ENCODE data around the gene TLL2. TPM values are rescaled to one million over a fixed set of nuclear protein-coding genes. Genes with fewer than 3 reads are reported as not detected.

Gene TLL2
- total RNA-seq, 2 experiments from 2014 or later: 0.09 to 0.18 TPM

GRCh38 chr10:96491303-96491702, 22.4 kb downstream of the TLL2 start:
- no peak overlapping the region for H3K4me3 Mint-ChIP-seq
- ATAC-seq (no peak), DNase-seq (no peak)
- TF ChIP-seq CTCF (IDR thresholded peaks at IDR 0.05): no peak
- no peak overlapping the region for H3K27ac Mint-ChIP-seq
- H3K36me3 Mint-ChIP-seq (ENCODE audit: low read depth): no peaks in the 10 kb centered on the region
- H3K4me1 Mint-ChIP-seq (ENCODE audit: low read depth): no peaks in the 10 kb centered on the region
- intact Hi-C loops (cut with micrococcal nuclease): no loop called here
- no peaks in the 10 kb centered on the region for H3K9me3 Mint-ChIP-seq
- CTCF ChIA-PET: interaction anchor here (1.0 to 2.6 kb wide), 9 partner anchors 10 to 119 kb away, joined by 3 to 12 read pairs (median 8); partner anchors contain the start of gene TLL2
- POLR2A ChIA-PET: interaction anchor here (1.3 kb wide), 1 partner anchor 12 kb away, joined by 6 read pairs; no protein-coding TSS in a partner anchor
- H3K27me3 Mint-ChIP-seq: peaks cover 6% of the 10 kb centered on the region

- Mint-ChIP-seq H3K27ac (no peak overlapping the region), H3K27me3 (peaks cover 4% of the 10 kb centered on the region), H3K9me3 (no peaks in the 10 kb centered on the region), H3K4me3 (no peak overlapping the region), H3K4me1 (ENCODE audit: low read depth) (no peaks in the 10 kb centered on the region), H3K36me3 (ENCODE audit: low read depth) (no peaks in the 10 kb centered on the region)
- DNase-seq: no peak
- intact Hi-C loops (cut with micrococcal nuclease): no loop called here
- no peak for TF ChIP-seq CTCF (IDR thresholded peaks at IDR 0.05)
- no peak for ATAC-seq
- ChIA-PET POLR2A (no interaction called here), CTCF (no interaction called here)
Measured at GRCh38 chr10:96488161-96488935, 25.4 kb downstream of the TLL2 start.

GRCh38 chr10:96482815-96483588, 30.7 kb downstream of the TLL2 start:
- ChIA-PET CTCF (no interaction called here), POLR2A (no interaction called here)
- no peak for ATAC-seq
- Mint-ChIP-seq H3K4me3 (no peak overlapping the region), H3K4me1 (ENCODE audit: low read depth) (no peaks in the 10 kb centered on the region), H3K27ac (no peak overlapping the region), H3K27me3 (peaks cover 16% of the 10 kb centered on the region), H3K36me3 (ENCODE audit: low read depth) (no peaks in the 10 kb centered on the region), H3K9me3 (no peaks in the 10 kb centered on the region)
- TF ChIP-seq CTCF (IDR thresholded peaks at IDR 0.05): no peak
- DNase-seq: no peak
- intact Hi-C loops (cut with micrococcal nuclease): no loop called here

GRCh38 chr10:96478355-96478754, 35.4 kb downstream of the TLL2 start:
- no peak for TF ChIP-seq CTCF (IDR thresholded peaks at IDR 0.05)
- H3K27me3 Mint-ChIP-seq: peaks cover 20% of the 10 kb centered on the region
- no peak overlapping the region for H3K4me3 Mint-ChIP-seq
- ChIA-PET CTCF (interaction anchor here (0.9 to 2.3 kb wide), 2 partner anchors 8 to 12 kb away, joined by 3 to 8 read pairs; no protein-coding TSS in a partner anchor), POLR2A (no interaction called here)
- ATAC-seq (no peak), DNase-seq (no peak)
- intact Hi-C loops (cut with micrococcal nuclease): no loop called here
- no peaks in the 10 kb centered on the region for H3K4me1 Mint-ChIP-seq (ENCODE audit: low read depth)
- no peaks in the 10 kb centered on the region for H3K9me3 Mint-ChIP-seq
- no peak overlapping the region for H3K27ac Mint-ChIP-seq
- H3K36me3 Mint-ChIP-seq (ENCODE audit: low read depth): no peaks in the 10 kb centered on the region

GRCh38 chr10:96473866-96474265, 39.9 kb downstream of the TLL2 start:
- H3K9me3 Mint-ChIP-seq: no peaks in the 10 kb centered on the region
- CTCF ChIA-PET: no interaction called here
- intact Hi-C loops (cut with micrococcal nuclease): no loop called here

More at GRCh38 chr10:96473866-96474265, 39.9 kb downstream of the TLL2 start:
- Mint-ChIP-seq H3K36me3 (ENCODE audit: low read depth) (no peaks in the 10 kb centered on the region), H3K27me3 (peaks cover 7% of the 10 kb centered on the region), H3K27ac (no peak overlapping the region), H3K4me3 (no peak overlapping the region), H3K4me1 (ENCODE audit: low read depth) (no peaks in the 10 kb centered on the region)
- no peak for DNase-seq
- TF ChIP-seq CTCF (IDR thresholded peaks at IDR 0.05): no peak
- POLR2A ChIA-PET: interaction anchor here (0.9 kb wide), 1 partner anchor 89 kb away, joined by 3 read pairs; no protein-coding TSS in a partner anchor
- no peak for ATAC-seq

Measured in activated CD8-positive, alpha-beta T cell treated with anti-CD3 and anti-CD28 coated beads for 36 hours (primary cell).